ENCODE data around the gene RNF220. TPM values are rescaled to one million over a fixed set of nuclear protein-coding genes. Genes with fewer than 3 reads are reported as not detected.
"Not testable (repeated sequence)": the region's sequence is repeated elsewhere in the genome, so short reads cannot be mapped to it uniquely, and the experiment has no call there.

RNF220 gene
- total and polyA plus RNA-seq, 5 donors = 56.0 to 81.7 (median 71.0) TPM

DNA sequence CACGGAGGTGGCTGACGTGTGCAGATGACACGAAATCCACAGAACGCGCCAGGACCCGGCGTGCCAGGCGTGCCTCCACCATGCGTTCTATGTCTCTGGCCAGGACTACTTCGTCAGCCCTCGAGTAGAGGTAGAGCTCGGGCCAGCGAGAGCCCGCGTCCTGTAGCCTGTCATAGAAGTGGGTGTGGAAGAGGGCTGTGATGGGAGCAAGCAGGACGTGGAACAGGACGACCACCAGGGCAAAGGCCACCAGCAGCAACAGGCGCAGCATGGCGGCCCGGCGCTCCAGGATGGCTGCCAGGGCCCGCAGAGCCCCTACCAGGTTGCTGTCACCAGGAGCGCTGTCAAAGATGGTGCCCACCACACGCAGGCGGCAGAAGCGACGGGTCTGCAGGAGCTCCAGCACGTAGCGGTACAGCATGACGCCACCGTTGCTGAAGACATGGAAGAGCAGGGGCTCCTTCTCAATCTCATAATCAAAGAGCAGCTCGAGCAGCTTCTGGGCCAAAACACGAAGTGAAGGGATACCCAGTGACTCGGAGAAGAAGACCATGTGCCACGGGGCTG is 249.6 kb downstream of the RNF220 start:
- H3K4me3 ChIP-seq (ENCODE audit: low read length) = no peak overlapping the region
- no peaks in the 10 kb centered on the region for H3K9me3 ChIP-seq (ENCODE audit: control insufficient read depth, low read length)
- no peak for ATAC-seq
- no peaks in the 10 kb centered on the region for H3K27me3 ChIP-seq (ENCODE audit: control insufficient read depth, insufficient read depth)
- intact Hi-C loops (cut with DNase I) = loop anchor here in 2 of 4 donors (5.0 kb wide), 2 partner anchors 42 to 47 kb away; no protein-coding TSS in a partner anchor
- no peaks in the 10 kb centered on the region for H3K4me1 ChIP-seq (ENCODE audit: control insufficient read depth, insufficient read depth, low read length)
- DNase-seq = peak in 1 of 3 donors; percentile 55
- no peak overlapping the region for H3K27ac ChIP-seq (ENCODE audit: low read length)
- 92% methylated on average over 35 of the region's 35 CpGs for WGBS

DNA sequence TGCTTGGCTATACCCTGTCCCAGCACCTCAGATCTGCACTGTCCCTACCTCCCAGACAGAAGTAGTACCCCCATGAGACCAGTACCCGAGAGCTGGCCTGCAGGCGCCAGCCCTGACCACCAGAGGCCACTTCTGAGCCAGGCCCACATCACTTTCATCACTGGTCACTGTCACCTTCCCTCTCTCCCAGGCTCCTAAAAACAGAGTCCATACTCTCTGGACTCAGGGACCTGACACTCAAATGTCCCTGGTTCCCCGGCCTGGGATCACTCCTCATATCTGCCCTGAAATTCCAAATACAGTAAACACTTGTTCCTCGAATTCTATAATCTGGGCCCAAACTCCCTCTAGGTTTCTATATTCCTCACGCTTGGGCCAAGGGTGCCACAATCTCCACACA is 250.6 kb downstream of the RNF220 start:
- intact Hi-C loops (cut with DNase I) = no loop called here
- no peaks in the 10 kb centered on the region for H3K27me3 ChIP-seq (ENCODE audit: control insufficient read depth, insufficient read depth)
- H3K4me3 ChIP-seq (ENCODE audit: low read length) = no peak overlapping the region
- no peaks in the 10 kb centered on the region for H3K9me3 ChIP-seq (ENCODE audit: control insufficient read depth, low read length)
- whole genome bisulfite sequencing = 63% methylated on average over 5 of the region's 5 CpGs
- no peak overlapping the region for H3K27ac ChIP-seq (ENCODE audit: low read length)
- no peaks in the 10 kb centered on the region for H3K4me1 ChIP-seq (ENCODE audit: control insufficient read depth, insufficient read depth, low read length)
- DNase-seq (peak in 1 of 3 donors; percentile 45), ATAC-seq (no peak)

DNA sequence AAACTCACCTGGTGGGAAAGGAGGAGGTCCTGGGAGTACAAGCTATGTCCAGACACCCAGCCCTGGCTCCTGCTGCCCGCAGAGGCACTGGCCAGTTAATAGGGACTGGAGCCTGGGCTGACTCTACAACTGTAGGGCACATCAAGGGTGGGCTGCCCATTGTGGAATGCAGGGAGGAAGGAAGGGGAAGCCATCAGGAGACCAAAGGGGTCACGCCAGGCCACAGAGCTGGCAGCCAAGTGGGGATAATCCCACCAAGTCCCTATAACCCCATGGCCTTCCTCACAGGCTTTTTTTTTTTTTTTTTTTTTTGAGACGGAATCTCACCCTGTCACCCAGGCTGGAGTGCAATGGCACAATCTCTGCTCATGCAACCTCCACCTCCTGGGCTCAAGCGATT is 254.5 kb downstream of the RNF220 start:
- WGBS = 98% methylated on average over 4 of the region's 4 CpGs
- Histone ChIP-seq H3K4me1 (ENCODE audit: control insufficient read depth, insufficient read depth, low read length) (no peaks in the 10 kb centered on the region), H3K4me3 (ENCODE audit: low read length) (no peak overlapping the region), H3K9me3 (ENCODE audit: control insufficient read depth, low read length) (no peaks in the 10 kb centered on the region), H3K27ac (ENCODE audit: low read length) (no peak overlapping the region), H3K27me3 (ENCODE audit: control insufficient read depth, insufficient read depth) (no peaks in the 10 kb centered on the region)
- ATAC-seq (no peak), DNase-seq (no peak)
- intact Hi-C loops (cut with DNase I) = no loop called here

DNA sequence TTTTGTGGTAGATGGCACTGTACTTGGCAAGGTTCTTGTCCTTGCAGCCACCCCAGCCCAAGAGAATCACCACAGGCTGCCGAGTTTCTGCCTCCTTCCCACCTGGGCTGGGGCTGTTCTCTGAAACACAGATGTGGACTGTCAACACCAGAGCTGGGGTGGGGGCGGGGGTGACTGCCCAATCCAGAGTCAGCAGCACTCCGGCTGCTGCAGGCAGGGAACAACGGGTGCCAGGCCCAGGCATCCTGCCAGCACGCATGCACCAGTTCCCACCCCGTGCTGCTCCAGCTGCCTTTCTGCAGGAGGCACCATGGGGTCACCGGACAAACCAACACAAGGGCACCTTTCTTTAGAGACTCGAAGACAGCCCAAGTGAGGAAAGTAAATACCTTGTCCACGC is 255.1 kb downstream of the RNF220 start:
- intact Hi-C loops (cut with DNase I) = no loop called here
- ATAC-seq (peak; percentile 84 to 88), DNase-seq (peak; percentile 74 to 93 (median 91))
- Histone ChIP-seq H3K4me1 (ENCODE audit: control insufficient read depth, insufficient read depth, low read length) (no peaks in the 10 kb centered on the region), H3K9me3 (ENCODE audit: control insufficient read depth, low read length) (no peaks in the 10 kb centered on the region), H3K27me3 (ENCODE audit: control insufficient read depth, insufficient read depth) (no peaks in the 10 kb centered on the region), H3K27ac (ENCODE audit: low read length) (peak overlapping the region; percentile 9), H3K4me3 (ENCODE audit: low read length) (no peak overlapping the region)
- 49% methylated on average over 9 of the region's 9 CpGs for WGBS

DNA sequence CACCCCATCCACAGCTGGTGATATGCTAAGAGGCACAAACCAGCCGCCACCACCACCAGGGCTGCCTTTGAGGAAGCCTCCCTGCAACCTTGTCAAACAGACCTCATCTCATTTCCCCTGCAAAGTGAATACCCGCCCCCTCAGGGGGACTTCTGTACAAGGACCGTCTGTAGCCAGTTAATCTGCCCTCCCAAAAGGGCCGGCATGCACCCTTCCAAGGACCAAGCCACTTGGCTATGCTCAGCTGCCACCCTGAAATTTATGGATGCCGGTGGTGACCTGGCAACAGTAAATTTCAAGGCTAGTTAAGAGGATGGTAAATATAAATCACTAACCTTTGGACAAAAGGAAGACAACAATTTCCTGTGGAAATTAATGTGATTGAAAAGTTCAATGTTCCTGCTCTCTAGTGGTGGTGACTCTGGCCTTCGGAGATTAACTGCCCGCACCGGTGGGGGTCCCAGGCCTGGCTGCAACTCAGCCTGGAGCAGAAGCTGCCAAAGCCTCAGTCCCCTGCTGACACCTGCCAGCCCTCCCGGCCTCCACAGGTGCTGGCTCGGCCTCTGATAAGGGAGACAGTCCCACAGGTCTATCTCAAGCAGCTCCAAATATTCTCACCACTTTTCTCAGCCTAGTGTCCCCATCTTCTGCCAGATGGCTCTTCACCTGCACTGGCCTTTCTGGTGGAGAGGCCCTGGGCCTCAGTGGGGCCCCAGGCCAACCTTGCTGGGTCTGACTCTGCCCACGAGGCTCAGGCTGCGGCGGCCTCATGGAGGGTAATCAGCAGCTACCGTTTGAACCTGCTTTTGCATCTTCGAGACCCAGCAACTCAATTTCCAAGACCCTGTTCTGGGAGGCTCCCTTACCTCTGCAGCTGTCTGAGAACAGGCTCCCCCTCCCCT is 257.0 kb downstream of the RNF220 start:
- intact Hi-C loops (cut with DNase I) = no loop called here
- H3K4me1 ChIP-seq (ENCODE audit: control insufficient read depth, insufficient read depth, low read length) = no peaks in the 10 kb centered on the region
- H3K27me3 ChIP-seq (ENCODE audit: control insufficient read depth, insufficient read depth) = no peaks in the 10 kb centered on the region
- no peaks in the 10 kb centered on the region for H3K9me3 ChIP-seq (ENCODE audit: control insufficient read depth, low read length)
- 73% methylated on average over 15 of the region's 15 CpGs for WGBS
- DNase-seq = no peak
- H3K27ac ChIP-seq (ENCODE audit: low read length) = no peak overlapping the region
- no peak overlapping the region for H3K4me3 ChIP-seq (ENCODE audit: low read length)
- ATAC-seq = no peak

DNA sequence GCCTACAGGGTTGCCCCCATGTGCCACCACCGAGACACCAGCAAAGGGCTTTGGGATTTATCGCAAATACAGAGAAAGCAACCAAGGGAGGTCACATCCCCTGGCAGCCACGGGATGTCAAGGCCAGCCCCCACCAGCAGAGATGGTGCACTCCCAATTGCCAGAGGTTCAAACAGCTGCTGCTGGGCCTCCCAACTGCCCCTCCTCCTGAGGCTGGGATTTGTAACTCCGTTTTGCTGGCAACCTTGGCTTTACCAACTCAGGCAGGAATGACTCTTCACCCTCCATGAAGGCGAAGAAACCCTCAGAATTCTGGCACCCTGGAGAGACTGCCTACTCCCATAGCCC is 257.6 kb downstream of the RNF220 start:
- ATAC-seq = no peak
- intact Hi-C loops (cut with DNase I) = no loop called here
- Histone ChIP-seq H3K27me3 (ENCODE audit: control insufficient read depth, insufficient read depth) (no peaks in the 10 kb centered on the region), H3K4me1 (ENCODE audit: control insufficient read depth, insufficient read depth, low read length) (no peaks in the 10 kb centered on the region), H3K9me3 (ENCODE audit: control insufficient read depth, low read length) (no peaks in the 10 kb centered on the region), H3K27ac (ENCODE audit: low read length) (no peak overlapping the region), H3K4me3 (ENCODE audit: low read length) (no peak overlapping the region)
- 84% methylated on average over 5 of the region's 5 CpGs for WGBS
- DNase-seq = no peak

DNA sequence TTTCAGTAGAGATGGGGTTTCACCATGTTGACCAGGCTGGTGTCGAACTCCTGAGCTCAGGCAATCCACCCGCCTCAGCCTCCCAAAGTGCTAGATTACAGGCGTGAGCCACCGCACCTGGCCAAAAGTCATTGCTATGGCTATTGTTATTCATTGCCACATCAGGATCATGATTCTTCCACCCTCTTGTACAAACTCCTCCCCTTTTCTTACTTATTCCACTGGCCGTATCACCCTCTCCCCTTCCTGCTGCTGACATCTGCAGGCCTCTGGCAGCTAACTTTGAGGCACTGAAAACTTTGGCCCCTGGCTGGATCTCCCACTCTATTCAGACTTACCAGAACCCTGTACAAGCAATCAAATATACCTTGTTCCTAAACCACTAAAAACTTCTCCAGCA is 258.4 kb downstream of the RNF220 start:
- no peaks in the 10 kb centered on the region for H3K27me3 ChIP-seq (ENCODE audit: control insufficient read depth, insufficient read depth)
- H3K27ac ChIP-seq (ENCODE audit: low read length) = no peak overlapping the region
- H3K4me3 ChIP-seq (ENCODE audit: low read length) = no peak overlapping the region
- no peaks in the 10 kb centered on the region for H3K4me1 ChIP-seq (ENCODE audit: control insufficient read depth, insufficient read depth, low read length)
- no peaks in the 10 kb centered on the region for H3K9me3 ChIP-seq (ENCODE audit: control insufficient read depth, low read length)
- intact Hi-C loops (cut with DNase I) = no loop called here
- no peak for DNase-seq
- WGBS = 91% methylated on average over 5 of the region's 5 CpGs
- no peak for ATAC-seq

DNA sequence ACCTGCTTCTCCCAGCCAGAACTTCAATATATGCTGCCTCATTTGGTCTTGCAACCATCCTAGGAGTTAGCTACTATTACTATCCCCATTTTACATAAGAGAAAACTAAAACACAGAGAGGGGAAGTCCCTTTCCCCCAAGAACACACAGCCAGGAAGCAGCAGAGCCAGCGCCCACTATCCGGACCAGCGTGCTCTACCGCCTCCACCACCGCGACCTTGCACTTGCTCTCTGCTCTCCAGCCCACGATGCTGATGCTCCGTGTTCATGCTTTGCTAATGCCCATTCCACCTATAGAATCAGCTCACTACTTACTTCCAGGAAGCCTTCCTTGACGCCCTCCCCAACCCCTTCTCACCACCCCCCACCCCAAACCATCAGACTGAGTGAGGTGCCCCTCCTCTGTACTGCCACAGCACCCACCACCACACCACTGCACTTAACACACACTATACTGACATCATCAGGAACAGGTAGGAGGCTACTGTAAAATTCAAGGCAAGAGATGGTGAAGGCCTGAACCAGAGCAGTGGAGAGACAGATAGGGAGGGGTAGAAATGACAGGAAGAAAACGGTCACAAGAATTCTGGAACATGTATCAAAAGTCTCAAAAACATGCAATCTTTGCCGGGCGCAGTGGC is 259.8 kb downstream of the RNF220 start:
- intact Hi-C loops (cut with DNase I) = no loop called here
- WGBS = 72% methylated on average over 12 of the region's 12 CpGs

DNA sequence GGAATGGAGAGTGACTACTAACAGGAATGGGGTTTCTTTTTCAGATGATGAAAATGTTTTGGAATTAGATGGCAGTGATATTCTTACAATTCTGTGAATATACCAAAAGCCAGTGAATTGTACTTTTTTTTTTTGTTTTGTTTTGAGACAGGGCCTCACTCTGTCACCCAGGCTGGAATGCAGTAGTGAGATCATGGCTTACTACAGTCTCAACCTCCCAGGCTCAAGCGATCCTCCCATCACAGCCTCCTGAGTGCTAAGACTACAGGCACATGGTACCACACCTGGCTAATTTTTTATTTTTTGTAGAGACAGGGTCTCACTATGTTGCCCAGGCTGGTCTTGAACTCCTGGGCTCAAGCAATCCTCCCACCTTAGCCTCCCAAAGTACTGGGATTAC is 261.7 kb downstream of the RNF220 start:
- H3K27ac ChIP-seq (ENCODE audit: low read length); intact Hi-C loops (cut with DNase I); DNase-seq; H3K27me3 ChIP-seq (ENCODE audit: control insufficient read depth, insufficient read depth); H3K4me3 ChIP-seq (ENCODE audit: low read length); H3K4me1 ChIP-seq (ENCODE audit: control insufficient read depth, insufficient read depth, low read length); H3K9me3 ChIP-seq (ENCODE audit: control insufficient read depth, low read length); ATAC-seq: not testable (repeated sequence)
- WGBS = 80% methylated on average over 1 of the region's 1 CpG

More for the DNA sequence above, 259.8 kb downstream of the RNF220 start:
- DNase-seq (no peak), ATAC-seq (no peak)
- no peaks in the 10 kb centered on the region for H3K9me3 ChIP-seq (ENCODE audit: control insufficient read depth, low read length)
- H3K27ac ChIP-seq (ENCODE audit: low read length) = no peak overlapping the region
- no peak overlapping the region for H3K4me3 ChIP-seq (ENCODE audit: low read length)
- no peaks in the 10 kb centered on the region for H3K27me3 ChIP-seq (ENCODE audit: control insufficient read depth, insufficient read depth)
- no peaks in the 10 kb centered on the region for H3K4me1 ChIP-seq (ENCODE audit: control insufficient read depth, insufficient read depth, low read length)

DNA sequence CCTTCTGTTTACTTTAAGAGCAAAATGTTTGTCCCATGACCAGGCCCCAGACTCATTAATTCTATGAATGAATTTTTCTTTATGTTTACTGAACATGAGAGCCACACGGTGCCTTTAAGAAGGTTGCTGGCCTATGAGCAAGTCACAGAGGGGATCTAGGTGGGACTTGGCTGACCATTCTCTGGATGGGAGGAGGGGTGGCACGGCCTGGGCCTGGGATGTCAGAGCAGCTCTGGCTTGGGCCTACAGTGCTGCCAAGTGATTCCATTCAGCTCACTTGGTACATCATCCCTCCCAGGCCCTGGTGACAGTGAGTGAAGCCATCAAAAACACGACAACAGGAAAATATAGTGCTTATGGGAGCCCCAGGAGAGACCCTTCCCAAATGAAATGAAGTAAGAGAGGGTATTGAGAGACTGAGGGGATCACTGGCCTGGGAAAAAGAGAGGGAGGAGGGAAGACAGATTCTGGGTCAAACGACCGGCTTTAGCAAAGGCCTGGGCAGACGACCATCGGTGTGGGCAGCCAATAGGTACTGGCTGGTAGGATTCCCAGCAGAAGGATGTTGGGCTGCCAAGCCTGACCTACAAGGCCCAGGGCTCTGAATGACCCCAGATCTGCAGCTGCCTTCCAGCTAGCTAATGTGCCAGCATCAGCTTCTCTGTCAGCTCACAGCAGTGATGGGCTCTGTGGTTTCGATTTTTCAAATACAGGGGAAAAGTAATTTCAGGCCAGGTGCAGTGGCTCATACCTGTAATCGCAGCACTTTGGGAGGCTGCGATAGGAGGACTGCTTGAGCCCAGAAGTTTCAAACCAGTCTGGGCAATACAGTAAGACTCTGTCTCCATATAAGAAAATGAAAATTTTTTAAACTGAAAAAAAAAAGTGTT is 265.9 kb downstream of the RNF220 start:
- Histone ChIP-seq H3K9me3 (ENCODE audit: control insufficient read depth, low read length) (no peaks in the 10 kb centered on the region), H3K4me3 (ENCODE audit: low read length) (no peak overlapping the region), H3K27me3 (ENCODE audit: control insufficient read depth, insufficient read depth) (no peaks in the 10 kb centered on the region), H3K4me1 (ENCODE audit: control insufficient read depth, insufficient read depth, low read length) (peaks cover 5% of the 10 kb centered on the region), H3K27ac (ENCODE audit: low read length) (no peak overlapping the region)
- intact Hi-C loops (cut with DNase I) = no loop called here
- no peak for ATAC-seq
- WGBS = 93% methylated on average over 10 of the region's 10 CpGs
- DNase-seq = no peak

All from right cardiac atrium (tissue), 5 donors.